ENCODE measurements around the gene SEMA3D.
A peak's percentile ranks its signal among the peaks of the same experiment; 100 is the strongest.

SEMA3D gene

GRCh38 chr7:85186083-85186520, 754 bp downstream of the SEMA3D start:
- H3K4me3 ChIP-seq (ENCODE audit: low read depth, low read length) = peak overlapping the region; percentile 73
- peak; percentile 6 for DNase-seq (ENCODE audit: low read depth)
- no peak for TF ChIP-seq CTCF (IDR thresholded peaks at IDR 0.05; ENCODE audit: low read depth, low read length, missing control alignments)
- in situ Hi-C loops (cut with HindIII; ENCODE audit: low sequenced_read_pairs) = no loop called here

GRCh38 chr7:85185424-85186082, 1.3 kb downstream of the SEMA3D start:
- no peak for TF ChIP-seq CTCF (IDR thresholded peaks at IDR 0.05; ENCODE audit: low read depth, low read length, missing control alignments)
- peak; percentile 8 for DNase-seq (ENCODE audit: low read depth)
- peak overlapping the region; percentile 73 for H3K4me3 ChIP-seq (ENCODE audit: low read depth, low read length)
- in situ Hi-C loops (cut with HindIII; ENCODE audit: low sequenced_read_pairs) = no loop called here

- in situ Hi-C loops (cut with HindIII; ENCODE audit: low sequenced_read_pairs) = no loop called here
- H3K4me3 ChIP-seq (ENCODE audit: low read depth, low read length) = peak overlapping the region; percentile 73
Observed at GRCh38 chr7:85184599-85185423, 2.0 kb downstream of the SEMA3D start.

GRCh38 chr7:85183296-85183695, 3.6 kb downstream of the SEMA3D start:
- in situ Hi-C loops (cut with HindIII; ENCODE audit: low sequenced_read_pairs) = no loop called here
- no peak for TF ChIP-seq CTCF (IDR thresholded peaks at IDR 0.05; ENCODE audit: low read depth, low read length, missing control alignments)
- no peak for DNase-seq (ENCODE audit: low read depth)

More at GRCh38 chr7:85184599-85185423, 2.0 kb downstream of the SEMA3D start:
- no peak for TF ChIP-seq CTCF (IDR thresholded peaks at IDR 0.05; ENCODE audit: low read depth, low read length, missing control alignments)
- DNase-seq (ENCODE audit: low read depth) = no peak

GRCh38 chr7:85178531-85179298, 8.1 kb downstream of the SEMA3D start:
- DNase-seq (ENCODE audit: low read depth) = no peak
- in situ Hi-C loops (cut with HindIII; ENCODE audit: low sequenced_read_pairs) = no loop called here
- no peak for TF ChIP-seq CTCF (IDR thresholded peaks at IDR 0.05; ENCODE audit: low read depth, low read length, missing control alignments)
- H3K4me3 ChIP-seq (ENCODE audit: low read depth, low read length) = no peak overlapping the region

More at GRCh38 chr7:85183296-85183695, 3.6 kb downstream of the SEMA3D start:
- H3K4me3 ChIP-seq (ENCODE audit: low read depth, low read length) = no peak overlapping the region

- no peak overlapping the region for H3K4me3 ChIP-seq (ENCODE audit: low read depth, low read length)
- no peak for DNase-seq (ENCODE audit: low read depth)
- in situ Hi-C loops (cut with HindIII; ENCODE audit: low sequenced_read_pairs) = no loop called here
- no peak for TF ChIP-seq CTCF (IDR thresholded peaks at IDR 0.05; ENCODE audit: low read depth, low read length, missing control alignments)
Observed at GRCh38 chr7:85177316-85177715, 9.5 kb downstream of the SEMA3D start.

Data from astrocyte of the cerebellum (primary cell).